ENCODE measurements around the gene SASH1.

DNA sequence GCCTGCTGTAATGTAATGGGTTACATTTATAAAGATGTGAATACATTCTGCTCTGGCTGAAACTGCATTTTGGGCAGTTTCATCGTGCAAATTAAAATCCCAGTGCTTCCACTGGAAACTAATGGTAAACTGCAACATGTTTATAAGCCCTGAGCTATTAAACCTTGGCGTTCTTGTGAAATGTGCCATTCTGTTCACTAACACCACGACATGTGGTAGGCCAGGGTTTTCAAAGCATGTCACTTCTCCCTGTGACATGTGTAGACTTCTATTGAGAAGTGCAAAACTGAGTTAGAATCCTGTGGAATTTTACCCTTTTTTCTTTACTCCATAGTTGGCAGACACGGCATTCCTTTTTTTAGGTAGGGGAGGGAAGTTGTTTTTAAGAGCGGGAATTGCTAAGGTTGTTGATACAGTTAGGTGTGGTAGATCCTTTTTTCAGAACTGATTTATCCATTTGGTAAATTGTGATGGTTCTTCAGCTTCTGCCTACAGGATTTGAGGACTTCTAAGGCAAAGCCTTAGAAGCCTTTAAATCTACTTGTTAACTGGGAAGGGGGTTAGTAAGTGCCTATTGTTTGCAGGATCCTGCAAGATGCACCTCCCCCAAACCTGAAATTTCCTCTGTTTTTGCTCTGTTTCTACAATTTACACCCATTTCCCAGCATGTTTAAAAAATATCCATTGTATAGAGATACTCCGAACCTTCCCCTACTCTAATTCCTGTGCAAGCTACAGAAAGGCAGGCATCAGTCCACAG, 4.2 kb downstream of the SASH1 start:
- TF ChIP-seq, protein P1, sequence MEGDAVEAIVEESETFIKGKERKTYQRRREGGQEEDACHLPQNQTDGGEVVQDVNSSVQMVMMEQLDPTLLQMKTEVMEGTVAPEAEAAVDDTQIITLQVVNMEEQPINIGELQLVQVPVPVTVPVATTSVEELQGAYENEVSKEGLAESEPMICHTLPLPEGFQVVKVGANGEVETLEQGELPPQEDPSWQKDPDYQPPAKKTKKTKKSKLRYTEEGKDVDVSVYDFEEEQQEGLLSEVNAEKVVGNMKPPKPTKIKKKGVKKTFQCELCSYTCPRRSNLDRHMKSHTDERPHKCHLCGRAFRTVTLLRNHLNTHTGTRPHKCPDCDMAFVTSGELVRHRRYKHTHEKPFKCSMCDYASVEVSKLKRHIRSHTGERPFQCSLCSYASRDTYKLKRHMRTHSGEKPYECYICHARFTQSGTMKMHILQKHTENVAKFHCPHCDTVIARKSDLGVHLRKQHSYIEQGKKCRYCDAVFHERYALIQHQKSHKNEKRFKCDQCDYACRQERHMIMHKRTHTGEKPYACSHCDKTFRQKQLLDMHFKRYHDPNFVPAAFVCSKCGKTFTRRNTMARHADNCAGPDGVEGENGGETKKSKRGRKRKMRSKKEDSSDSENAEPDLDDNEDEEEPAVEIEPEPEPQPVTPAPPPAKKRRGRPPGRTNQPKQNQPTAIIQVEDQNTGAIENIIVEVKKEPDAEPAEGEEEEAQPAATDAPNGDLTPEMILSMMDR (IDR thresholded peaks at IDR 0.05) = no peak
- no peak for TF ChIP-seq EZH2 (IDR thresholded peaks at IDR 0.05)
- TF ChIP-seq EZH2phosphoT487 (IDR thresholded peaks at IDR 0.05) = no peak
